ENCODE results near the gene ENHO.

Gene ENHO

DNA sequence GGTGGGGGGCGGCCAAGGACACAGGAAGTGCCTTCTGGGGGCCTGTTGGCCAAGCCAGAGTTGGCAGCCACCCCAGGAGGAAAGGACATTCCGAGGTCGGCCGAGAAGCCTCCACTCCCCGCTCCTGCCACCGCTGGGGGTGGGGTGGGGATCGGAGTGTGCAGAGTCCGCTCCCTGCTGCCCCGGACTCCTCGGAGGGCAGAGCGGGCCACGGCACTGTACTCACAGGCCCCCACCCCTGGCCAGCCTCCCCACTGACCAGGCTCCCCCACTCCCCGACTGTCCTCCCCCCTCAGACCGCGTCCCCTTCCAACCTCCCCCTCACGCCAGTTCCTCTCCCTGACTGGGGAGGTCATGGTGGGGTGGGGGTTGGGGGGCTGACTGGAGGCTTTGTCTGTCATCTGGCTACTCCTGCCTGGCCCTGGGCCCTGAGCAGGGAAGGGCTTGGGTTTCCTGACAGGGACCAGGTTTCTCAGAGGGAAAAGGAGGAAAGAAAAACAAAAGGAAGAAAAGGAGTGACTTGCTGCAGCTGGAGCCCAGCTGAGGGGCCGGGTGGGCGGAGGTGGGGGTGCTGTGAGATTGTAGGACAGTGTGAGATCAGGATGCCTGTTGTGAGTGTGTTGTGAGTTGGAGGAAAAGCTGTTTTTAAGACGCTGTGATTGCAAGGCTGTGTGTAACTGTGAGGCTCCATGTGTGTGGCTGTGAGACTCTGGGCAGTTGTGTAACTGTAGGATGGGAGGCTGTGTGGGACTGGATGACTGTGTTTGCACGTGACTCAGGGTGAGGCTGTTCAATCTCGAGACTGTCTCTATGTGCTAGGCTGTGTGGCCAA is 37.0 kb upstream of the ENHO start:
- Histone ChIP-seq H3K27me3 (ENCODE audit: low read length) (no peaks in the 10 kb centered on the region), H3K4me2 (ENCODE audit: low read depth, low read length, poor library complexity, severe bottlenecking) (no peak overlapping the region), H2AFZ (ENCODE audit: low read depth, low read length, severe bottlenecking) (no peak overlapping the region), H3K79me2 (ENCODE audit: insufficient read depth, low read length) (no peaks in the 10 kb centered on the region), H3K9ac (ENCODE audit: low read length) (no peak overlapping the region), H3F3A (ENCODE audit: insufficient read depth) (no peaks in the 10 kb centered on the region), H3K36me3 (ENCODE audit: low read length) (no peaks in the 10 kb centered on the region), H3K4me3 (ENCODE audit: insufficient read depth, low read length, poor library complexity, severe bottlenecking) (no peak overlapping the region), H3K9me3 (ENCODE audit: insufficient read depth, low read length) (no peaks in the 10 kb centered on the region), H3K9me2 (replicated peaks; ENCODE audit: insufficient read depth, low read length) (no peaks in the 10 kb centered on the region), H3K27ac (ENCODE audit: low read depth, low read length) (no peak overlapping the region), H4K20me1 (ENCODE audit: low read depth, low read length) (no peaks in the 10 kb centered on the region)
- TF ChIP-seq EZH2phosphoT487 (conservative IDR thresholded peaks at IDR 0.05; ENCODE audit: low read length), result no peak
- TF ChIP-seq, protein P1, sequence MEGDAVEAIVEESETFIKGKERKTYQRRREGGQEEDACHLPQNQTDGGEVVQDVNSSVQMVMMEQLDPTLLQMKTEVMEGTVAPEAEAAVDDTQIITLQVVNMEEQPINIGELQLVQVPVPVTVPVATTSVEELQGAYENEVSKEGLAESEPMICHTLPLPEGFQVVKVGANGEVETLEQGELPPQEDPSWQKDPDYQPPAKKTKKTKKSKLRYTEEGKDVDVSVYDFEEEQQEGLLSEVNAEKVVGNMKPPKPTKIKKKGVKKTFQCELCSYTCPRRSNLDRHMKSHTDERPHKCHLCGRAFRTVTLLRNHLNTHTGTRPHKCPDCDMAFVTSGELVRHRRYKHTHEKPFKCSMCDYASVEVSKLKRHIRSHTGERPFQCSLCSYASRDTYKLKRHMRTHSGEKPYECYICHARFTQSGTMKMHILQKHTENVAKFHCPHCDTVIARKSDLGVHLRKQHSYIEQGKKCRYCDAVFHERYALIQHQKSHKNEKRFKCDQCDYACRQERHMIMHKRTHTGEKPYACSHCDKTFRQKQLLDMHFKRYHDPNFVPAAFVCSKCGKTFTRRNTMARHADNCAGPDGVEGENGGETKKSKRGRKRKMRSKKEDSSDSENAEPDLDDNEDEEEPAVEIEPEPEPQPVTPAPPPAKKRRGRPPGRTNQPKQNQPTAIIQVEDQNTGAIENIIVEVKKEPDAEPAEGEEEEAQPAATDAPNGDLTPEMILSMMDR (IDR thresholded peaks at IDR 0.05; ENCODE audit: insufficient read depth, low read length, poor library complexity, severe bottlenecking), result no peak

DNA sequence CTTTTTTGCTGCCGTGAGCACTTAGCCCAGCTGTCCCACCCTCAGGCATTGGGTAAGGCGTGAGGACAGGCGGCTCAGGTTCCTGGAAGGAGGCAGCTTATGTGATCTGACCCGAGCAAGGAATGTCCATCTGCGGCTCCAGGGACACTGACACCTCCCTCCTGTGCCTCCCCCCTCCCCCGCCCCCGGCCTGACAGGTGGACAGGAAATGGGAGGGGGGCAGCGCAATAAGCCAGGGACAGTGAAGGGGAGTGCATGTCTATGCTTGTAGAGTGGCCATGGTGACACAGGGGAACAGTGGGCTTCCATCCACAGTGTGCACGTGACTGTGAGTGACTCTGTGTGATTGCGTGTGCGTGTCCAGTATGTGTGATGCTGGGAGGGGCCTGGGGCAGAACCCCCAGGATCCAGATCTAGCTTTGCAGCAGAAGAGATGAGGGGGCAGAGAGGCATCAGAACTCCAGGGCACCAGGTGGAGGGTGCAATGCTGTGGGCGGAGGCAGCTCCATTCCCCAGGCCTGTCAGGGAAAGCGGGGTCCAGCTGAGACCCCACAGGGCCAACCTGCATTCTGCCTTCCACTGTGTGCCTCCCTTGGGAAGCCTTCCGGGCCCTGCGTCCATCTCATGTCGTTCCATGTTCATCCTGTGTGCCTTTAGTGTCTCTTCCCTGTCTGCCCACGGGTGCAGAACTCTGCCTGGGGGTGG is 36.3 kb upstream of the ENHO start:
- Histone ChIP-seq H3K9me2 (replicated peaks; ENCODE audit: insufficient read depth, low read length) (no peaks in the 10 kb centered on the region), H2AFZ (ENCODE audit: low read depth, low read length, severe bottlenecking) (no peak overlapping the region), H3K4me3 (ENCODE audit: insufficient read depth, low read length, poor library complexity, severe bottlenecking) (no peak overlapping the region), H3F3A (ENCODE audit: insufficient read depth) (no peaks in the 10 kb centered on the region), H3K9me3 (ENCODE audit: insufficient read depth, low read length) (no peaks in the 10 kb centered on the region), H3K79me2 (ENCODE audit: insufficient read depth, low read length) (no peaks in the 10 kb centered on the region), H3K9ac (ENCODE audit: low read length) (no peak overlapping the region), H3K27ac (ENCODE audit: low read depth, low read length) (no peak overlapping the region), H4K20me1 (ENCODE audit: low read depth, low read length) (no peaks in the 10 kb centered on the region), H3K27me3 (ENCODE audit: low read length) (no peaks in the 10 kb centered on the region), H3K4me2 (ENCODE audit: low read depth, low read length, poor library complexity, severe bottlenecking) (no peak overlapping the region), H3K36me3 (ENCODE audit: low read length) (no peaks in the 10 kb centered on the region)
- TF ChIP-seq, protein P1 (IDR thresholded peaks at IDR 0.05; ENCODE audit: insufficient read depth, low read length, poor library complexity, severe bottlenecking), result no peak
- TF ChIP-seq EZH2phosphoT487 (conservative IDR thresholded peaks at IDR 0.05; ENCODE audit: low read length), result no peak

DNA sequence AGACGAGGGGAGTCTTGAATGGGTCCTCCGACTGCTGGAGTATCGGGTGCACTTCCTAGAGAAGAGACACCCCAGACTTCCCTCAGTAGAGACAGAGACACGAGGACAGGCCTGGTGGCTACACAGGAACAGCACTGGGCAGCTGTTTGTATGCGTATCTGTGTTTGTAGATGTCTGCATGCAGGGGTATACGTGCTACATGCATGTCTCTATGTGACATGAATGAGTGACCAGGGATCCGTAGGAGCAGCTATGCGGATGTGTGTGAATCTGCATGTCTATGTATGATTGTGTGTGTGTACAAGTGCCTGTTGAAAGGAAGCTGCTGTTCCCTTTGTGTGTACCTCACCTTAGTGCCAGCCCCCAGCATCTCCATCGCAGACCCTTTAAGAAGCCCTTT is 35.6 kb upstream of the ENHO start:
- Histone ChIP-seq H3K36me3 (ENCODE audit: low read length) (no peaks in the 10 kb centered on the region), H3K79me2 (ENCODE audit: insufficient read depth, low read length) (no peaks in the 10 kb centered on the region), H3K27me3 (ENCODE audit: low read length) (no peaks in the 10 kb centered on the region), H3K9me2 (replicated peaks; ENCODE audit: insufficient read depth, low read length) (no peaks in the 10 kb centered on the region), H2AFZ (ENCODE audit: low read depth, low read length, severe bottlenecking) (no peak overlapping the region), H3K4me3 (ENCODE audit: insufficient read depth, low read length, poor library complexity, severe bottlenecking) (no peak overlapping the region), H3K9me3 (ENCODE audit: insufficient read depth, low read length) (no peaks in the 10 kb centered on the region), H3K4me2 (ENCODE audit: low read depth, low read length, poor library complexity, severe bottlenecking) (no peak overlapping the region), H3K27ac (ENCODE audit: low read depth, low read length) (no peak overlapping the region), H4K20me1 (ENCODE audit: low read depth, low read length) (no peaks in the 10 kb centered on the region), H3K9ac (ENCODE audit: low read length) (no peak overlapping the region), H3F3A (ENCODE audit: insufficient read depth) (no peaks in the 10 kb centered on the region)
- TF ChIP-seq, protein P1 (IDR thresholded peaks at IDR 0.05; ENCODE audit: insufficient read depth, low read length, poor library complexity, severe bottlenecking), result no peak
- TF ChIP-seq EZH2phosphoT487 (conservative IDR thresholded peaks at IDR 0.05; ENCODE audit: low read length), result no peak

Measured in SU-DHL-6 (cell line).